ENCODE measurements around the gene ZNF112. TPM values are rescaled to one million over a fixed set of nuclear protein-coding genes. Genes with fewer than 3 reads are reported as not detected.
A peak's percentile ranks its signal among the peaks of the same experiment; 100 is the strongest.

Gene ZNF112
- total and polyA plus RNA-seq, 7 donors = 0.70 to 4.8 (median 1.5) TPM

- peaks cover 3% of the 10 kb centered on the region for H3K4me1 ChIP-seq
- H3K27me3 ChIP-seq (ENCODE audit: insufficient read depth in 3 of 3, low read length in 2 of 3) = no peaks in the 10 kb centered on the region
- peak overlapping the region; percentile 92 for H3K4me3 ChIP-seq
- H3K36me3 ChIP-seq (ENCODE audit: insufficient read depth in 1 of 2, low read depth in 1 of 2) = peaks cover 1 to 41% of the 10 kb centered on the region in 2 donors
- intact Hi-C loops (cut with DNase I) = loop anchor here in 1 of 2 donors (10.0 kb wide), 2 partner anchors 139 to 249 kb away; partner anchors contain the start of genes ZNF223 and ZNF226
- peaks cover 36% of the 10 kb centered on the region for H3K9me3 ChIP-seq
- peak overlapping the region; percentile 82 for H3K27ac ChIP-seq
- TF ChIP-seq CTCF (IDR thresholded peaks at IDR 0.05) = no peak
- no peak for DNase-seq
- 3 to 4% (median 4%) methylated on average over 11 of the region's 11 CpGs for WGBS, 3 donors
- peak in 1 of 4 donors; percentile 30 for ATAC-seq
Measured at GRCh38 chr19:44303976-44304568, 52.4 kb downstream of the ZNF112 start.

GRCh38 chr19:44303320-44303719, 53.2 kb downstream of the ZNF112 start:
- Histone ChIP-seq H3K4me1 (peaks cover 3% of the 10 kb centered on the region), H3K9me3 (peaks cover 30% of the 10 kb centered on the region), H3K27ac (no peak overlapping the region), H3K4me3 (peak overlapping the region; percentile 92), H3K36me3 (ENCODE audit: insufficient read depth in 1 of 2, low read depth in 1 of 2) (peaks cover 6 to 48% of the 10 kb centered on the region in 2 donors), H3K27me3 (ENCODE audit: insufficient read depth in 3 of 3, low read length in 2 of 3) (no peaks in the 10 kb centered on the region)
- DNase-seq (no peak), ATAC-seq (no peak)
- WGBS, 3 donors = 50 to 61% (median 56%) methylated on average over 4 of the region's 4 CpGs
- TF ChIP-seq CTCF (IDR thresholded peaks at IDR 0.05) = no peak
- intact Hi-C loops (cut with DNase I) = loop anchor here in 1 of 2 donors (10.0 kb wide), 2 partner anchors 139 to 249 kb away; partner anchors contain the start of genes ZNF223 and ZNF226

- WGBS, 3 donors = 89 to 94% (median 93%) methylated on average over 4 of the region's 4 CpGs
- Histone ChIP-seq H3K4me1 (no peaks in the 10 kb centered on the region), H3K27me3 (ENCODE audit: insufficient read depth in 3 of 3, low read length in 2 of 3) (no peaks in the 10 kb centered on the region), H3K4me3 (no peak overlapping the region), H3K9me3 (peaks cover 80% of the 10 kb centered on the region), H3K36me3 (ENCODE audit: insufficient read depth in 1 of 2, low read depth in 1 of 2) (peaks cover 23 to 40% of the 10 kb centered on the region in 2 donors), H3K27ac (no peak overlapping the region)
- intact Hi-C loops (cut with DNase I) = no loop called here
- DNase-seq = no peak
- no peak for ATAC-seq
- TF ChIP-seq CTCF (IDR thresholded peaks at IDR 0.05) = no peak
Measured at GRCh38 chr19:44284968-44285367, 71.5 kb downstream of the ZNF112 start.

GRCh38 chr19:44282846-44283245, 73.6 kb downstream of the ZNF112 start:
- Histone ChIP-seq H3K27me3 (ENCODE audit: insufficient read depth in 3 of 3, low read length in 2 of 3) (no peaks in the 10 kb centered on the region), H3K9me3 (peaks cover 80% of the 10 kb centered on the region), H3K4me1 (no peaks in the 10 kb centered on the region), H3K27ac (no peak overlapping the region), H3K4me3 (no peak overlapping the region), H3K36me3 (ENCODE audit: insufficient read depth in 1 of 2, low read depth in 1 of 2) (peaks cover 10 to 19% of the 10 kb centered on the region in 2 donors)
- intact Hi-C loops (cut with DNase I) = no loop called here
- no peak for DNase-seq
- no peak for TF ChIP-seq CTCF (IDR thresholded peaks at IDR 0.05)
- 89 to 95% (median 94%) methylated on average over 3 of the region's 3 CpGs for WGBS, 3 donors
- no peak for ATAC-seq

GRCh38 chr19:44280916-44281315, 75.6 kb downstream of the ZNF112 start:
- Histone ChIP-seq H3K27ac (no peak overlapping the region), H3K4me1 (no peaks in the 10 kb centered on the region), H3K9me3 (peaks cover 88% of the 10 kb centered on the region), H3K4me3 (no peak overlapping the region), H3K27me3 (ENCODE audit: insufficient read depth in 3 of 3, low read length in 2 of 3) (no peaks in the 10 kb centered on the region), H3K36me3 (ENCODE audit: insufficient read depth in 1 of 2, low read depth in 1 of 2) (peaks cover 0 to 2% of the 10 kb centered on the region in 2 donors)
- TF ChIP-seq CTCF (IDR thresholded peaks at IDR 0.05) = no peak
- ATAC-seq (no peak), DNase-seq (no peak)
- intact Hi-C loops (cut with DNase I) = no loop called here
- 89 to 96% (median 95%) methylated on average over 10 of the region's 10 CpGs for WGBS, 3 donors

Measured in psoas muscle (tissue), 8 donors.